ENCODE results near the gene CHCHD3.

DNA sequence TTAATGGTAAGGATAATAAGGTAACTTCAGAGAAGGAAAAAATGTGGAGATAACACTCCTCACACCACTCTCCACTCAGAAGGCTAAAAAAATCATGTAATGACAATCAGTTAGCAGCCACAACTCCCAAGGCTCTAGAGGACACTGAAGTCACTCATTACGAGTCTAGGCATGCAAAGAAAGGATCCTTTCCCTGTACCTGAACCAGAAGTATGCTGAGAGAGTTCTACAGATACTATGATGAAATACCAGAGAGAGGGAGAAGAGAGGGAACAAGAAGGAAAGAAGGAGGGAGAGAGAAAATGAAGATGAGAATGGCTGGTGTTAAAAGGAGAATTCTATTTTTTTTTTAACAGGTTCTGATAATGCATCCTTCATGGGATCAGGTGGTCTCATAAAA, 281.4 kb downstream of the CHCHD3 start:
- TF ChIP-seq POLR2AphosphoS5 (IDR thresholded peaks at IDR 0.05; ENCODE audit: low read depth, low read length), result no peak
- TF ChIP-seq SIN3A (IDR thresholded peaks at IDR 0.05; ENCODE audit: borderline replicate concordance, insufficient read depth, low read length), result no peak
- TF ChIP-seq, protein P1, sequence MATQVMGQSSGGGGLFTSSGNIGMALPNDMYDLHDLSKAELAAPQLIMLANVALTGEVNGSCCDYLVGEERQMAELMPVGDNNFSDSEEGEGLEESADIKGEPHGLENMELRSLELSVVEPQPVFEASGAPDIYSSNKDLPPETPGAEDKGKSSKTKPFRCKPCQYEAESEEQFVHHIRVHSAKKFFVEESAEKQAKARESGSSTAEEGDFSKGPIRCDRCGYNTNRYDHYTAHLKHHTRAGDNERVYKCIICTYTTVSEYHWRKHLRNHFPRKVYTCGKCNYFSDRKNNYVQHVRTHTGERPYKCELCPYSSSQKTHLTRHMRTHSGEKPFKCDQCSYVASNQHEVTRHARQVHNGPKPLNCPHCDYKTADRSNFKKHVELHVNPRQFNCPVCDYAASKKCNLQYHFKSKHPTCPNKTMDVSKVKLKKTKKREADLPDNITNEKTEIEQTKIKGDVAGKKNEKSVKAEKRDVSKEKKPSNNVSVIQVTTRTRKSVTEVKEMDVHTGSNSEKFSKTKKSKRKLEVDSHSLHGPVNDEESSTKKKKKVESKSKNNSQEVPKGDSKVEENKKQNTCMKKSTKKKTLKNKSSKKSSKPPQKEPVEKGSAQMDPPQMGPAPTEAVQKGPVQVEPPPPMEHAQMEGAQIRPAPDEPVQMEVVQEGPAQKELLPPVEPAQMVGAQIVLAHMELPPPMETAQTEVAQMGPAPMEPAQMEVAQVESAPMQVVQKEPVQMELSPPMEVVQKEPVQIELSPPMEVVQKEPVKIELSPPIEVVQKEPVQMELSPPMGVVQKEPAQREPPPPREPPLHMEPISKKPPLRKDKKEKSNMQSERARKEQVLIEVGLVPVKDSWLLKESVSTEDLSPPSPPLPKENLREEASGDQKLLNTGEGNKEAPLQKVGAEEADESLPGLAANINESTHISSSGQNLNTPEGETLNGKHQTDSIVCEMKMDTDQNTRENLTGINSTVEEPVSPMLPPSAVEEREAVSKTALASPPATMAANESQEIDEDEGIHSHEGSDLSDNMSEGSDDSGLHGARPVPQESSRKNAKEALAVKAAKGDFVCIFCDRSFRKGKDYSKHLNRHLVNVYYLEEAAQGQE (IDR thresholded peaks at IDR 0.05; ENCODE audit: insufficient read depth in 1 of 2, low read depth in 2 of 2, low read length in 2 of 2), result no peak
- TF ChIP-seq TAF1 (IDR thresholded peaks at IDR 0.05; ENCODE audit: borderline replicate concordance, insufficient read depth, low read length), result no peak
- TF ChIP-seq FOXP2 (optimal IDR thresholded peaks at IDR 0.05; ENCODE audit: borderline replicate concordance, extremely low read depth, extremely low read length, insufficient read depth), result no peak
